Chondrocyte (in vitro differentiated cells): ENCODE measurements around the gene KIF12. TPM values are rescaled to one million over a fixed set of nuclear protein-coding genes. Genes with fewer than 3 reads are reported as not detected.
A peak's percentile ranks its signal among the peaks of the same experiment; 100 is the strongest.

Source experiments
- DNase-seq: peaks from one replicate; pipeline ENCODE4 v3.0.0; 2021; ENCODE audit warnings: mixed read lengths, low spot score
- H3K27ac Mint-ChIP-seq: one replicate; pipeline ENCODE4 v1.8.0; 2021; ENCODE audit warnings: mild to moderate bottlenecking, moderate library complexity, mixed read lengths; ENCODE audit not compliant: unreplicated experiment
- H3K27me3 Mint-ChIP-seq: 2 replicates; pipeline ENCODE4 v1.8.0; 2021; ENCODE audit warnings: low read depth, mixed read lengths
- H3K36me3 Mint-ChIP-seq: 2 replicates; pipeline ENCODE4 v1.8.0; 2021; ENCODE audit warnings: low read depth, mixed read lengths
- H3K4me1 Mint-ChIP-seq: 2 replicates; pipeline ENCODE4 v1.8.0; 2021; ENCODE audit warnings: low read depth, mild to moderate bottlenecking, mixed read lengths
- H3K4me3 Mint-ChIP-seq: one replicate; pipeline ENCODE4 v1.8.0; 2021; ENCODE audit warnings: mild to moderate bottlenecking, moderate library complexity, mixed read lengths; ENCODE audit not compliant: unreplicated experiment
- H3K9me3 Mint-ChIP-seq: 2 replicates; pipeline ENCODE4 v1.8.0; 2021; ENCODE audit warnings: low read depth, mixed read lengths
- total RNA-seq: library from RNA; stranded (reverse); gene quantifications from 3 replicates; pipeline ENCODE4 v1.2.1, GENCODE V29; 2021
- TF ChIP-seq, protein P1 (sequence below): fragments of 200-600 bp; sonication (generic); IDR thresholded peaks from 2 replicates; pipeline ENCODE4 v1.5.0; 2021; ENCODE audit warnings: antibody characterized with exemption, mild to moderate bottlenecking, moderate library complexity

KIF12 gene
- total RNA-seq, 1 donor from 2014 or later = 0.70 TPM

DNA sequence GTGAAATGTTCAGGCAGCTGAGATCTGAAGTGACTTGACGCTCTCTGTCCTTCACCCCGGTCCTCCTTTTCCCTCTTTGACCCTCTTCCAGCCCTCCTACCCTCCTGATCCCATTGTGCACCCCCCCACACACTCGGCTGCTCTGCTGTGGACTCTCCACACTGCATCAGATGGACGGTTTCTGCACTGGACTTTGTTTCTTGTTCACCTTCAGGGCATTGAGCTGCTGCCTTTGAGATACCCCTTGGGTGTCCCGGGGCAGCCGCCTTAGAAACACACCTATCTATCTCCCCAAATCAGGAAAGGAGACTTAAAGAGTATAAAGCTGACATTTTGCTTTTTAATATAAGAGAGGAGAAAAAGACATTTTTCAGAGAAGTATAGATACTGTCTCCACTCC lies 48.4 kb downstream of the KIF12 start:
- H3K27ac Mint-ChIP-seq = no peak overlapping the region
- H3K36me3 Mint-ChIP-seq = peaks cover 34% of the 10 kb centered on the region
- TF ChIP-seq, protein P1, sequence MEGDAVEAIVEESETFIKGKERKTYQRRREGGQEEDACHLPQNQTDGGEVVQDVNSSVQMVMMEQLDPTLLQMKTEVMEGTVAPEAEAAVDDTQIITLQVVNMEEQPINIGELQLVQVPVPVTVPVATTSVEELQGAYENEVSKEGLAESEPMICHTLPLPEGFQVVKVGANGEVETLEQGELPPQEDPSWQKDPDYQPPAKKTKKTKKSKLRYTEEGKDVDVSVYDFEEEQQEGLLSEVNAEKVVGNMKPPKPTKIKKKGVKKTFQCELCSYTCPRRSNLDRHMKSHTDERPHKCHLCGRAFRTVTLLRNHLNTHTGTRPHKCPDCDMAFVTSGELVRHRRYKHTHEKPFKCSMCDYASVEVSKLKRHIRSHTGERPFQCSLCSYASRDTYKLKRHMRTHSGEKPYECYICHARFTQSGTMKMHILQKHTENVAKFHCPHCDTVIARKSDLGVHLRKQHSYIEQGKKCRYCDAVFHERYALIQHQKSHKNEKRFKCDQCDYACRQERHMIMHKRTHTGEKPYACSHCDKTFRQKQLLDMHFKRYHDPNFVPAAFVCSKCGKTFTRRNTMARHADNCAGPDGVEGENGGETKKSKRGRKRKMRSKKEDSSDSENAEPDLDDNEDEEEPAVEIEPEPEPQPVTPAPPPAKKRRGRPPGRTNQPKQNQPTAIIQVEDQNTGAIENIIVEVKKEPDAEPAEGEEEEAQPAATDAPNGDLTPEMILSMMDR = no peak
- no peak overlapping the region for H3K4me3 Mint-ChIP-seq
- no peaks in the 10 kb centered on the region for H3K9me3 Mint-ChIP-seq
- no peaks in the 10 kb centered on the region for H3K27me3 Mint-ChIP-seq
- H3K4me1 Mint-ChIP-seq = no peaks in the 10 kb centered on the region
- DNase-seq = no peak

DNA sequence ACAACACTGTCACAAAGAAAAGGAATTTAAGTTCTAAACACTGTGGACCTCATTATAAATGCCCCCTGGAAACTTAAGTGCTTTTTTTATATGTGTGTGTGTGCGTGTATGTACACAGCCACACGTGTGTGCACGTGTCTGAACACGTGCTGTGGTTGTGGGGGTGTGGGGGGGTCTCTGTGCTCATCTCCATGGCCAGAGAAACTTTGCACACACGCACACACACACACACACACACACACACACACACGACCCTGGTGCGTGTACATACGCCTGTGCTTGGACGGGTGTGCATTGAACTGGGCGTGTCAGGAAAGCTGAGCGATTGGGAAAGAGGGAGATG lies 48.9 kb downstream of the KIF12 start:
- Mint-ChIP-seq H3K4me3 (no peak overlapping the region), H3K27me3 (no peaks in the 10 kb centered on the region), H3K4me1 (no peaks in the 10 kb centered on the region), H3K27ac (no peak overlapping the region), H3K36me3 (peaks cover 34% of the 10 kb centered on the region), H3K9me3 (peaks cover 3% of the 10 kb centered on the region)
- DNase-seq = no peak
- TF ChIP-seq, protein P1 = no peak

DNA sequence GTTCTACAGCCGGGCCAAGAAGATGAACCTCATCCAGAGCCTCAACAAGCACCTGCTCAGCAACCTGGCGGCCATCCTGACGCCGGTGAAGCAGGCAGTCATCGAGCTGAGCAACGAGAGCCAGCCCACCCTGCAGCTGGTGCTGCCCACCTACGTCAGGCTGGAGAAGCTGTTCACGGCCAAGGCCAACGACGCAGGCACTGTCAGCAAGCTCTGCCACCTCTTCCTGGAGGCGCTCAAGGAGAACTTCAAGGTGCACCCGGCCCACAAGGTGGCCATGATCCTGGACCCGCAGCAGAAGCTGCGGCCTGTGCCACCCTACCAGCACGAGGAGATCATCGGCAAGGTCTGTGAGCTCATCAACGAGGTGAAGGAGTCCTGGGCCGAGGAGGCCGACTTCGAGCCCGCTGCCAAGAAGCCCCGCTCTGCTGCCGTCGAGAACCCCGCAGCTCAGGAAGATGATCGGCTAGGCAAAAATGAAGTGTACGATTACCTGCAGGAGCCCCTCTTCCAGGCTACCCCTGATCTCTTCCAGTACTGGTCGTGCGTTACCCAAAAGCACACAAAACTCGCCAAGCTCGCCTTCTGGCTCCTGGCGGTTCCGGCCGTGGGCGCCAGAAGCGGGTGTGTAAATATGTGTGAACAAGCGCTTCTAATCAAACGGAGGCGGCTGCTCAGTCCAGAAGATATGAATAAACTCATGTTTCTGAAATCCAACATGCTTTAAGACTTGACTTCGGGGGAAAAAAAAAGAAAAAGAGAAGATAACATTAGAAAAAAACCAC lies 49.5 kb downstream of the KIF12 start:
- H3K27ac Mint-ChIP-seq = peak overlapping the region; percentile 5
- no peak for DNase-seq
- H3K4me3 Mint-ChIP-seq = no peak overlapping the region
- TF ChIP-seq, protein P1 = no peak
- no peaks in the 10 kb centered on the region for H3K27me3 Mint-ChIP-seq
- no peaks in the 10 kb centered on the region for H3K4me1 Mint-ChIP-seq
- H3K36me3 Mint-ChIP-seq = peaks cover 36% of the 10 kb centered on the region
- peaks cover 3% of the 10 kb centered on the region for H3K9me3 Mint-ChIP-seq

DNA sequence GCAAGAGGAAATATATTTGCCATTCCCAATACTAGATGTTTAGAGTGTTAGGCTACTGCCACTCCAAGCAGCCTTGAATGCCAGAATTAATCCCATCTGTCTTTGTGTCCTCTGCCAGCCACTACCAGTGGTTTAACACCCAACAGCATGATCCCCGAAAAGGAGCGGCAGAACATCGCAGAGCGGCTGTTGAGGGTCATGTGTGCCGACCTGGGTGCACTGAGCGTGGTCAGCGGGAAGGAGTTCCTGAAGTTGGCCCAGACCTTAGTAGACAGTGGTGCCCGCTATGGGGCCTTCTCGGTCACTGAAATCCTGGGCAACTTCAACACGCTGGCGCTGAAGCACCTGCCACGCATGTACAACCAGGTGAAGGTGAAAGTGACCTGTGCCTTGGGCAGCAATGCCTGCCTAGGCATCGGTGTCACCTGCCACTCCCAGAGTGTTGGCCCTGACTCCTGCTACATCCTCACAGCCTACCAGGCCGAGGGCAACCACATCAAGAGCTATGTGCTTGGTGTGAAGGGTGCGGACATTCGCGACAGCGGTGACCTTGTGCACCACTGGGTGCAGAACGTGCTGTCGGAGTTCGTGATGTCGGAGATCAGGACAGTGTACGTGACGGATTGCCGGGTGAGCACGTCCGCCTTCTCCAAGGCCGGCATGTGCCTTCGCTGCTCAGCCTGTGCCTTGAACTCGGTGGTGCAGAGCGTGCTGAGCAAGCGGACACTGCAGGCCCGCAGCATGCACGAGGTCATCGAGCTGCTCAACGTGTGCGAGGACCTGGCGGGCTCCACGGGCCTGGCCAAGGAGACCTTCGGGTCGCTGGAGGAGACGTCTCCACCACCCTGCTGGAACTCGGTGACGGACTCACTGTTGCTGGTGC lies 50.3 kb downstream of the KIF12 start:
- Mint-ChIP-seq H3K9me3 (peaks cover 4% of the 10 kb centered on the region), H3K27ac (no peak overlapping the region), H3K4me3 (no peak overlapping the region), H3K36me3 (peaks cover 41% of the 10 kb centered on the region), H3K27me3 (no peaks in the 10 kb centered on the region), H3K4me1 (no peaks in the 10 kb centered on the region)
- TF ChIP-seq, protein P1 = no peak
- no peak for DNase-seq

DNA sequence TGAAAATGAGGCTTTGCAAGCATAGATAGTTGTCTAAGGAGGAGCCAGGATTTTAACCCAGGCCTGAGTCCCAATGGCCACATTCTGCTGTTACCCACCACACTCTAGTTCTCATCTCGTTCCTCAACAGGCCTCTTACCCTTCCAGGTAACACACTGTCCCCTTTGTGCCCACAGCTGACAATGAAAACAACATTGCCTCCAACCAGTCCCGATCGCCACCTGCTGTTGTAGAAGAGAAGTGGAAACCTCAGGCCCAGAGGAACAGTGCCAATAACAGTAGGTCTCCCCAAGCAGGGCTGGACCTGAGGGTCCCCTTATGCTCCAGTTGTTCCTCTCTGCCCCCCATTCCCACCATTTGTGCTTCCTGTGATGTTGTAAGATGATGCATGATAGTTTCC lies 51.4 kb downstream of the KIF12 start:
- Mint-ChIP-seq H3K27me3 (no peaks in the 10 kb centered on the region), H3K27ac (no peak overlapping the region), H3K9me3 (peaks cover 6% of the 10 kb centered on the region), H3K4me3 (no peak overlapping the region), H3K36me3 (peaks cover 43% of the 10 kb centered on the region), H3K4me1 (no peaks in the 10 kb centered on the region)
- DNase-seq = no peak
- TF ChIP-seq, protein P1 = peak; percentile 62
